Superior temporal gyrus (tissue), 1 donor: Measurements from ENCODE around the gene ZWILCH.

ENCODE experiments used
- DNase-seq: peaks from one replicate; pipeline ENCODE4 v3.0.0-alpha.2; 2016; ENCODE audit errors: extremely low spot score

Gene ZWILCH

GRCh38 chr15:66545255-66545654, 40.1 kb downstream of the ZWILCH start:
- no peak for DNase-seq

DNA sequence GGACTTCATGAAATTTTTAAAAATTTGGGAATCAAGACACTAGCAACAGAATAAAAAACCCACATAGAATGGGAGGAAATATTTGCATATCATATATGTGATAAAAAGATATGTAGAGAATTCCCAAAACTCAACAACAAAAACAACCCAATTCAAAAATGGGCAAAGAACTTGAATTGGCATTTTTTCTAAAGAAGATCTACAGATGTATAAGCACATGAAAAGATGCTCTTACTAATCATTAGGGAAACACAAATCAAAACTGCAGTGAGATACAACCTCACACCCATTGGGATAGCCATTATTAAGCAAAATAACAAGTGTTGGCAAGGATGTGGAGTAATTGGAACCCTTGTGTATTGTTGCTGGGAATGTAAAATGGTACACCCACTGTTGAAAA, 50.6 kb downstream of the ZWILCH start:
- DNase-seq: no peak

GRCh38 chr15:66558271-66558670, 53.1 kb downstream of the ZWILCH start:
- DNase-seq: no peak

DNA sequence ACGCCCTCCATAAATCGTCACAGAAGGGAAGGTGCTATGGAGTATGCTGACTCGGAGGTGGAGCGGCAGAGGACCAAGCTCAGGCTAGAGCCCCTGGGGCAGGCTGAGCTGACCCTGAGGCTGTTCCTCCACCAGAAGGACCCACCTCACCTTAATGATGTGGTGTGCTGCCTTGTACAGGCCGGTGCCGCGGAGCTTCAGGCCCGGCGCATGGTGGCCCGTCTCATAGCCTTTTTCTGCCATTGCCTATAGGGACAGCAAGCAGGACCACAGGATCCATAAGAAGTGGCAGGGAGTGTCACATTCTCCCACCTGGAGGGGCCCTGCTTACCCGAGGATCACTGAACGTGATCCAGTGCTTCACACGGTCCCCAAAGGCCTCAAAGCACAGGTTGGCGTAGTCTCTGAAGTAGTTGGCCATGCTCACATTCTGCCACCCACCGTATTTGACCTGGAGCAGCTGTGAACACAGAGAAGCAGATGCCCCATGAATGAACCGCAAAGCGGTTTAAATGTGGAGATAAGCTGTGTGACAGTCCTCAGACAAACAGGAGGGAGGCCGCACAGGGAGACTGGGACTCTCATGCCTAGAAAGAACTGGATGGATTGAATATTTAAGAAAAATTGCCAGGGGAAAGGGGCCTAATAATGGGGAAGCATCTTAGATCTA, 55.9 kb downstream of the ZWILCH start:
- DNase-seq: no peak

DNA sequence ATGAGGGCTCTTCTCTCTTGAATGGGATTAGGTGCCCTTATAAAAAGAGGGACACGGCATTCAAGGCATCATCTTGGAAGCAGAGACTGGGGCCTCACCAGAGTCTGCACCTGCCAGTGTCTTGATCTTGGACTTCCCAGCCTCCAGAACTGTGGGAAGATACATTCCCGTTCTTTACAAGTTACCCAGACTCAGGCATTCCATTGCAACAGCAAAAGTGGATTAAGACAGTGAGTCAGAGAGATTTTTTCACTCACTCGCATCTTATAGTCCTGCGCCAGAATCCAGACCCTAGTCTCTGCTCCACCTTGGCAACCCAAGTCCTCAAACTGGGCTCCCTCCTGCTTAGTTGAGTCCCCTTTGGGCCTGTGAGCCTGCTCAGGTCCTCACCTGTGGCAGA, 58.0 kb downstream of the ZWILCH start:
- no peak for DNase-seq

- no peak for DNase-seq
Measured at GRCh38 chr15:66563566-66564110, 58.5 kb downstream of the ZWILCH start.

GRCh38 chr15:66564136-66565041, 59.3 kb downstream of the ZWILCH start:
- no peak for DNase-seq

DNA sequence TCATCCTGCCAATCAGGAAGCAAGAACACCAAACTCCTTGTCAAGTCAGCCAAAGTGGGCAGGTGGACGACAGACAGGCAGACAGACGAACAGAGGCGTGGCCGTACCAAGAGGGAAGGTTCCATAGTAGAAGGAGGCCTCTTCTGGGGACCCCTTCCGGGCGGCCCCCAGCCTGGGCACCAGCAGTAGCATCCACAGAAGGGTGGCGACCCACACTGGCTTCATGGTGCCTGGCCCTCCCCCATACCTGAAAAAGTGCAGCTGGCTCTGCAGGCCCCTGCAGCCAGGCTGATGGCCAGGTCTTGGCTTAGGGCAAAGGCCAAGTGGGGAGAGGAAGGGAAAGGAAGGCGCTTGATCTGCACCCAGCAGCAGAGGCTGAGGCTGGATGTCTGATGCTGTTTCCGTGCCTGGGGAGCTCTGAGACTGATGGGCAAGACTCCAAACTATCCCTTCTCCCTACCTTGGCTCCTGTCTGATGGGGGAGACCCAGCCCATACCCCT, 60.1 kb downstream of the ZWILCH start:
- no peak for DNase-seq

GRCh38 chr15:66565741-66566144, 60.6 kb downstream of the ZWILCH start, which contains the start of gene LCTL:
TSS of gene LCTL (minus strand) at chr15:66565998. CDS start at chr15:66565365, 633 bp downstream.
- DNase-seq: no peak

DNA sequence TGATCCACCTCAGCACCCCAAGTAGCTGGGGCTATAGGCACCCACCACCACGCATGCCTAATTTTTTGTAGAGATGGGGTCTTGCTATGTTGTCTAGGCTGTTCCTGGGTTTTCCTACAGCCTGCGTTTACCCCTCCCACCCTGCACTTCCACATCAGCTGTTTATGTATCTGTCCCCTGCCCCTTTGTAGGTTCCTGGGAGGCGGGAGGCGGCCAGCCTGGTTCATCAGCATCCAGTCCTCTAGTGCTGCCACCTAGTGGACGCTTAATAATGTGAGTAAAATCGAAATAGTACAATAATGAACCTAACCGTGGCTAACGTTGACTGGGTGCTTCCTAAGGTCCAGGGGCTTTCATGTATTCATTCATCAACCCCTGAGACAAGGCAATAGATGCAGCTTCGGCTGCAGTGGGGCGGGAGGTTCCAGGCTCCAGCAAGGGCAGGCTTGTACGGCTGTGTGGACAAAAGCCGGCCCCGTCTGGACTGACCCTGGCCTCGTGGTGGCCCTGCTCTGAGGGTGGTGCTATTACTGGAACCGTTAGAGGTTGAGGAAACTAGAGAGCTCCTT, 61.9 kb downstream of the ZWILCH start:
- peak; percentile 76 for DNase-seq

GRCh38 chr15:66567897-66568296, 62.8 kb downstream of the ZWILCH start:
- no peak for DNase-seq

DNA sequence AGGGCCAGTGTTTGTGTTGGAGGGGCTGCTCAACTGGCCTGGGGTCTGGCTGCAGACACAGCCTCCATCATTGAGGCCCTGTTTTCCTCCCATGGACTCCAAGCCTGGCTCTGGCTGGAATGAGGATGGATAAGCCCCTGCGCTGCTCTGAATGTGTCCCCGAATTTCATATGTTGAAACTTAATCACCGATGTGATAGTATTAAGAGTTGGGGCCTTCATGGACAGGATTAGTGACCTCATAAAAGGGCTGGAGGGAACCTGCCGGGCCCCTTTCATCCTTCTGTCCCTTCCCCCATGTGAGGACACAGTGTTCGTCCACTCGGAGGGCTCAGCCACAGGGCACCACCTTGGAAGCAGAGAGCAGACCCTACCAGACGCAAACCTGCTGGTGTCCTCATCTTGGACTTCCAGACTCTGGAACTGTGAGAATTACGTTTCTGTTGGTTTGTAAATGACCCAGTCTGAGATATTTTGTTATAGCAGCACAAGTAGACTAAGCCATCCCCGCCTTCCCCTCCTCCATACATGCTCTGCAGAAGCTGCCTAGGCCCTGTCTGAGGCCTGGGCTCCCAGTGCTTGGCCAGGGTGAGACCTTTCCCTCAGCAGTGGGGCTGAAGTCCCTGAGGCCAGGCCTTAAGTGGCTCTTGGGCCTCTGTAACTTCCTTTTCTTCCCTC, 64.5 kb downstream of the ZWILCH start:
- no peak for DNase-seq

- no peak for DNase-seq
Measured at GRCh38 chr15:66570327-66570726, 65.2 kb downstream of the ZWILCH start.

- no peak for DNase-seq
Measured at GRCh38 chr15:66570842-66571478, 65.8 kb downstream of the ZWILCH start.

- no peak for DNase-seq
Measured at GRCh38 chr15:66572146-66572545, 67.0 kb downstream of the ZWILCH start.

GRCh38 chr15:66573348-66573718, 68.2 kb downstream of the ZWILCH start:
- no peak for DNase-seq

DNA sequence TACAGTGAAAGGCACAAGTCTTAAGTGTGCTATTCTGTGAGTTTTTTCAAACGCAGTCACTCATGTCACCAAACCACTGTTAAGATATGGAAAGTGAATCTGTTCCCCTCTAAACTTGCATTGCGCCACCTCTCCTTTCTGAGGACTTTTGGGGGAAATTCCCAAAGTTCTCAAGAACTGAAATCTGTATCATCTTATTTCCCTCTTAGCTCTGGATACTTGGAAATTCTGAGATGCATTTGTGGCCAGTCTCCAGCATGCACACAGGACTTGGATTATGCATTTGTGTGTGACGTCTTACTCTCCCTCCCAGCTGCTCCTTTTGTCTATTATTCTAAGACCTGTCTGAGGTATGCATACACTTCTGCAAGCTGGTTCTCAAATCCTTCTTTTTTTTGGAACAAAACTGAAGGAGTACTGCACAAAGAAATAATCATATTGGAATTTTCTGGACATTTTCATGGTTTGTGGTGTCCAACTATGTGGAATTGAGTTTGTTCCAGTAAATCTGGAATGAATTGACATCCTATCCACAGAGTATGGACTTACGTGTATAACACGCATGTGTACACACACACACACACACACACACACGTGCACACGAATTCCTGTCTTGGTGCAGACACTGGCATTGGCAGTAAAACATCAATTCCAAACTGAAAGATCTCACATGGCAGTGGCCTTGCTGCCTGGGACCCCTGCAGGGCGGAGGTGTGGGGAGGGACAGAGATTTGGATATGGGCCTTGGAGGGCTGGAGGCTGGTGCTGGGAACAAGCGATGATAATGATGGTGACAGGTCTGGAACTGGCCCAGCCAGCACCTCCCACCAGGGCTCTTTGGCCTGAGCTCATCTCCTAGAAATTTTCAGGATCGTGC, 68.8 kb downstream of the ZWILCH start:
- no peak for DNase-seq

GRCh38 chr15:66574596-66574950, 69.4 kb downstream of the ZWILCH start:
- DNase-seq: no peak

GRCh38 chr15:66578286-66578875, 73.3 kb downstream of the ZWILCH start:
- DNase-seq: no peak

GRCh38 chr15:66580643-66581042, 75.5 kb downstream of the ZWILCH start:
- no peak for DNase-seq
